Measurements from ENCODE around the gene ARFGEF3. TPM values are rescaled to one million over a fixed set of nuclear protein-coding genes. Genes with fewer than 3 reads are reported as not detected.

ARFGEF3 gene
- total RNA-seq, 4 donors from 2014 or later: 1.2 to 3.3 (median 2.2) TPM

DNA sequence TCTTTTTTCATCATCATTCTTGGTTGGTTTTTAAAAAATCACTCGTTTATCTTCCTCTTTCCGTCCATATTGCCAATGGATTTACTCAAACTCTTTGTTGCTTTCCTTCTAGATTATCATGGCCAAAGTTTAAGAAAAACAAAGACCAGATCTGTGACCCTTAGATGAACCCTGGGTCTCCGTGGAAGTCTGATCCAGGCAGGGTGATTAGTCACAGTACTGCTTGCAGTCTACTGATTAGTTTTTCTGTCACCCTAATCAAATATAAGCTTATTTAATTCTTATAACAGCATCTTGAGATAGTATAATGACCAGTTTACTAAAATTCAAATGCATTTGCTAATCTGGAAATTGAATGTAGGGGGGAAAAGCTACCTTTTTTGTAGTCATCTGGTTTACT, 210.0 kb downstream of the ARFGEF3 start:
- no peaks in the 10 kb centered on the region for H3K36me3 ChIP-seq
- no peak overlapping the region for H3K4me3 ChIP-seq
- no peaks in the 10 kb centered on the region for H3K4me1 ChIP-seq
- 48% methylated on average over 3 of the region's 3 CpGs for WGBS
- DNase-seq (ENCODE audit: extremely low spot score): no peak
- H3K27me3 ChIP-seq: peaks cover 0 to 2% (median 0%) of the 10 kb centered on the region in 4 donors
- intact Hi-C loops (cut with DNase I): no loop called here
- H3K27ac ChIP-seq (replicated peaks in 1 of 4): no peak overlapping the region
- TF ChIP-seq POLR2A (IDR thresholded peaks at IDR 0.05; ENCODE audit: low read depth) (no peak), EP300 (IDR thresholded peaks at IDR 0.05) (no peak), POLR2AphosphoS5 (IDR thresholded peaks at IDR 0.05) (no peak)
- TF ChIP-seq, protein P1, sequence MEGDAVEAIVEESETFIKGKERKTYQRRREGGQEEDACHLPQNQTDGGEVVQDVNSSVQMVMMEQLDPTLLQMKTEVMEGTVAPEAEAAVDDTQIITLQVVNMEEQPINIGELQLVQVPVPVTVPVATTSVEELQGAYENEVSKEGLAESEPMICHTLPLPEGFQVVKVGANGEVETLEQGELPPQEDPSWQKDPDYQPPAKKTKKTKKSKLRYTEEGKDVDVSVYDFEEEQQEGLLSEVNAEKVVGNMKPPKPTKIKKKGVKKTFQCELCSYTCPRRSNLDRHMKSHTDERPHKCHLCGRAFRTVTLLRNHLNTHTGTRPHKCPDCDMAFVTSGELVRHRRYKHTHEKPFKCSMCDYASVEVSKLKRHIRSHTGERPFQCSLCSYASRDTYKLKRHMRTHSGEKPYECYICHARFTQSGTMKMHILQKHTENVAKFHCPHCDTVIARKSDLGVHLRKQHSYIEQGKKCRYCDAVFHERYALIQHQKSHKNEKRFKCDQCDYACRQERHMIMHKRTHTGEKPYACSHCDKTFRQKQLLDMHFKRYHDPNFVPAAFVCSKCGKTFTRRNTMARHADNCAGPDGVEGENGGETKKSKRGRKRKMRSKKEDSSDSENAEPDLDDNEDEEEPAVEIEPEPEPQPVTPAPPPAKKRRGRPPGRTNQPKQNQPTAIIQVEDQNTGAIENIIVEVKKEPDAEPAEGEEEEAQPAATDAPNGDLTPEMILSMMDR (IDR thresholded peaks at IDR 0.05): no peak
- H3K9me3 ChIP-seq: no peaks in the 10 kb centered on the region

DNA sequence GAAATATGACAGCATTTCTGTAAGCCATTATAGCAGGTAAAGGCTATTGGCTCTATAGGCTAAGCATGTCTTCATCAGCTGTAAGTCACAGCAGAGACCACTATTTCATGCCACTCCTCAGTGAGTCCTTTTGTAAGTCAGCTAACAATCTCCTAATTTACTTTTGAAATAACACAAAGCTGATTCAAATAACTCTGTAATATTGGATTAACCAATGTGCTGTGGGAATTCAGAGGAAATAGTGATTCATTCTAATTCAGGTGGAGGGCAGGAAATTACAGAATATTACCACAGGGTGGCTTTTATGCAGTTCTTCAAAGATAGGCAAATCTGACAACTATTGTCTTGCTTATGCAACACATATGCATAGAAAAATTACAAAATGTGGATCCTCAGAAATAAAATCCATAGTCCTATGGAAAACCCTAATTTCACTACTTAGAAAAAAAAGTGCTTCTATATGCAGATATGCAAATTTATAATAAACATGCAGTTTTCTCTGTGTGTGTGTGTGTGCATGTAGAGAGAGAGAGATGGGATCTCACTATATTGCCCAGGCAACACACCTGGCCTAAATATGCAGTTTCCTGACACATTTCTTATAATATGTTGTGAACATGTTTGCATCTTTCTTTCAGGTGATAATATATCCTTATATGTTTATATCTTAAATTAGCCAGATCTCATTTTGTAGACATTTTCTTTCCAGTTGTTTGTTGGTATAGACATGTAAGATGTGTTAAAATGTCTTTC, 211.1 kb downstream of the ARFGEF3 start:
- TF ChIP-seq POLR2AphosphoS5 (IDR thresholded peaks at IDR 0.05): no peak
- no peak for TF ChIP-seq POLR2A (IDR thresholded peaks at IDR 0.05; ENCODE audit: low read depth)
- no peak for TF ChIP-seq EP300 (IDR thresholded peaks at IDR 0.05)
- TF ChIP-seq, protein P1 (IDR thresholded peaks at IDR 0.05): peak in 1 of 3 experiments; percentile 15
- H3K36me3 ChIP-seq: no peaks in the 10 kb centered on the region
- intact Hi-C loops (cut with DNase I): no loop called here
- no peaks in the 10 kb centered on the region for H3K9me3 ChIP-seq
- no peaks in the 10 kb centered on the region for H3K4me1 ChIP-seq
- DNase-seq (ENCODE audit: extremely low spot score): no peak
- H3K27ac ChIP-seq (replicated peaks in 1 of 4): no peak overlapping the region
- no peak overlapping the region for H3K4me3 ChIP-seq
- no peaks in the 10 kb centered on the region for H3K27me3 ChIP-seq

DNA sequence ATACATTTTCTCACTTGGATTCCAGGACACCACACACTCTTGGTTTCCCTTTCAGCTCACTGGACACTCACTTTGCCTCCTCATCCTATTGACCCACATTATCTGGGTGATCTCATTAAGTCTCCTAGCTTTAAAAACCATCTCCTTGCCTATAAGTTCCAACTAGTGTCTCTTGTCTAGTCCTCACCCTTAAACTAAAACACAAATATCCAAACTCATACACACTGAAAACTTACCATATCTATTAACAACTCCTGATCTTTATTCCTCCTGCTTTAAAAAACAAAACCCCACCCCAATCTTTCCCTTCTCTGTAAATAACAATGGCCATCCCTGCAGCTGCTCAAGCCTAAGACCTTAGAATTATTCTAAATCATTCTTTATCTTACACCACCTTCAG, 212.5 kb downstream of the ARFGEF3 start:
- DNase-seq (ENCODE audit: extremely low spot score): no peak
- Histone ChIP-seq H3K4me3 (no peak overlapping the region), H3K27me3 (no peaks in the 10 kb centered on the region), H3K4me1 (no peaks in the 10 kb centered on the region), H3K27ac (replicated peaks in 1 of 4) (no peak overlapping the region), H3K36me3 (no peaks in the 10 kb centered on the region), H3K9me3 (no peaks in the 10 kb centered on the region)
- intact Hi-C loops (cut with DNase I): no loop called here
- TF ChIP-seq, protein P1 (IDR thresholded peaks at IDR 0.05): no peak
- TF ChIP-seq EP300 (IDR thresholded peaks at IDR 0.05): no peak
- no peak for TF ChIP-seq POLR2A (IDR thresholded peaks at IDR 0.05; ENCODE audit: low read depth)
- TF ChIP-seq POLR2AphosphoS5 (IDR thresholded peaks at IDR 0.05): no peak

DNA sequence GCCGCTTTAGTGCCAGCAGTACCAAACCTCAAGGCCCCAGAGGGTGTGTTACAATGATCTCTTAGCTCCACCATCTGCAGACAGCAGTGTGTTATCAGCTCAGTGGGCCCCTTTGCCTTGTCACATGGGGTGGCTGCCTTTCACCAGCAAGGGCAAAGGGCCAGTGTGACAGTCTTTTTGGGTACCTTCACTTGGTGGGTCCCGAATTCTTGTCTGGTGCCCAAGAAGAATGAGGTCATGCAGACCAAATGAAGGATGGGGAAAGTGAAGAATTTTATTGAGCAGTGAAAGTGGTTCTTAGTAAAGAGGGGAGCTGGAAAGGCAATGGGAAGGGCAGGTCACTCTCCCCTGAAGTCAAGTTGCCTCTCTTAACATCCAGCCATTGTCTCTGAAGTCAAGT, 213.1 kb downstream of the ARFGEF3 start:
- no peaks in the 10 kb centered on the region for H3K36me3 ChIP-seq
- 95% methylated on average over 2 of the region's 2 CpGs for WGBS
- no peak for DNase-seq (ENCODE audit: extremely low spot score)
- no peaks in the 10 kb centered on the region for H3K4me1 ChIP-seq
- no peak overlapping the region for H3K27ac ChIP-seq (replicated peaks in 1 of 4)
- TF ChIP-seq, protein P1 (IDR thresholded peaks at IDR 0.05): no peak
- no peak for TF ChIP-seq POLR2AphosphoS5 (IDR thresholded peaks at IDR 0.05)
- TF ChIP-seq POLR2A (IDR thresholded peaks at IDR 0.05; ENCODE audit: low read depth): no peak
- no peak for TF ChIP-seq EP300 (IDR thresholded peaks at IDR 0.05)
- H3K27me3 ChIP-seq: no peaks in the 10 kb centered on the region
- no peak overlapping the region for H3K4me3 ChIP-seq
- no peaks in the 10 kb centered on the region for H3K9me3 ChIP-seq
- intact Hi-C loops (cut with DNase I): no loop called here

DNA sequence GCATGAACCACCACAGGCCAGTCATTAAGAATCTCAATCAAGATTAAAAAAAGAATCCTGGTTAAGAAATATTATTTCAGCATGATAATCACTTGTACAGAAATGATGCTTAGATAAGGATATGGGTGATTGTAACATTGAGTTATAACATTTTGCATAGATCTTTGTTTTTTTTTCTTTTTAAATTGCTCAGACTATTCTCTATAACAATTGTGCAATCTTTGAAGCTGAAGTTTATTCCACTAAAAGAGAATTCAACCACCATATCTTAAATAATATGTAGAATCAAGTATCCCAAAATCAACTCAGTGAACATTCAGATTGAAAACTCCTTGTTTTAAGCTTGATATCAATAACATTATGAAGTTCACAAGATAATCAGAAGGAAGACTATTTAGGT, 215.3 kb downstream of the ARFGEF3 start:
- no peaks in the 10 kb centered on the region for H3K9me3 ChIP-seq
- no peak overlapping the region for H3K27ac ChIP-seq (replicated peaks in 1 of 4)
- H3K36me3 ChIP-seq: no peaks in the 10 kb centered on the region
- H3K27me3 ChIP-seq: no peaks in the 10 kb centered on the region
- DNase-seq (ENCODE audit: extremely low spot score): no peak
- H3K4me1 ChIP-seq: no peaks in the 10 kb centered on the region
- TF ChIP-seq POLR2A (IDR thresholded peaks at IDR 0.05; ENCODE audit: low read depth) (no peak), EP300 (IDR thresholded peaks at IDR 0.05) (no peak), POLR2AphosphoS5 (IDR thresholded peaks at IDR 0.05) (no peak)
- TF ChIP-seq, protein P1 (IDR thresholded peaks at IDR 0.05): no peak
- intact Hi-C loops (cut with DNase I): no loop called here
- H3K4me3 ChIP-seq: no peak overlapping the region
